ENCODE results near the gene ADORA1.

Gene ADORA1

GRCh38 chr1:203166192-203166940 lies 38.8 kb downstream of the ADORA1 start:
- TF ChIP-seq, protein P1, sequence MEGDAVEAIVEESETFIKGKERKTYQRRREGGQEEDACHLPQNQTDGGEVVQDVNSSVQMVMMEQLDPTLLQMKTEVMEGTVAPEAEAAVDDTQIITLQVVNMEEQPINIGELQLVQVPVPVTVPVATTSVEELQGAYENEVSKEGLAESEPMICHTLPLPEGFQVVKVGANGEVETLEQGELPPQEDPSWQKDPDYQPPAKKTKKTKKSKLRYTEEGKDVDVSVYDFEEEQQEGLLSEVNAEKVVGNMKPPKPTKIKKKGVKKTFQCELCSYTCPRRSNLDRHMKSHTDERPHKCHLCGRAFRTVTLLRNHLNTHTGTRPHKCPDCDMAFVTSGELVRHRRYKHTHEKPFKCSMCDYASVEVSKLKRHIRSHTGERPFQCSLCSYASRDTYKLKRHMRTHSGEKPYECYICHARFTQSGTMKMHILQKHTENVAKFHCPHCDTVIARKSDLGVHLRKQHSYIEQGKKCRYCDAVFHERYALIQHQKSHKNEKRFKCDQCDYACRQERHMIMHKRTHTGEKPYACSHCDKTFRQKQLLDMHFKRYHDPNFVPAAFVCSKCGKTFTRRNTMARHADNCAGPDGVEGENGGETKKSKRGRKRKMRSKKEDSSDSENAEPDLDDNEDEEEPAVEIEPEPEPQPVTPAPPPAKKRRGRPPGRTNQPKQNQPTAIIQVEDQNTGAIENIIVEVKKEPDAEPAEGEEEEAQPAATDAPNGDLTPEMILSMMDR (IDR thresholded peaks at IDR 0.05; ENCODE audit: insufficient read depth, missing control alignments): no peak
- FAIRE-seq (no peak), DNase-seq (ENCODE audit: insufficient read length, low spot score) (no peak)

GRCh38 chr1:203167026-203167912 lies 39.7 kb downstream of the ADORA1 start:
- DNase-seq (ENCODE audit: insufficient read length, low spot score): no peak
- no peak for FAIRE-seq
- TF ChIP-seq, protein P1 (IDR thresholded peaks at IDR 0.05; ENCODE audit: insufficient read depth, missing control alignments): no peak

GRCh38 chr1:203167913-203168200 lies 40.3 kb downstream of the ADORA1 start:
- DNase-seq (ENCODE audit: insufficient read length, low spot score) (no peak), FAIRE-seq (no peak)
- TF ChIP-seq, protein P1 (IDR thresholded peaks at IDR 0.05; ENCODE audit: insufficient read depth, missing control alignments): no peak

DNA sequence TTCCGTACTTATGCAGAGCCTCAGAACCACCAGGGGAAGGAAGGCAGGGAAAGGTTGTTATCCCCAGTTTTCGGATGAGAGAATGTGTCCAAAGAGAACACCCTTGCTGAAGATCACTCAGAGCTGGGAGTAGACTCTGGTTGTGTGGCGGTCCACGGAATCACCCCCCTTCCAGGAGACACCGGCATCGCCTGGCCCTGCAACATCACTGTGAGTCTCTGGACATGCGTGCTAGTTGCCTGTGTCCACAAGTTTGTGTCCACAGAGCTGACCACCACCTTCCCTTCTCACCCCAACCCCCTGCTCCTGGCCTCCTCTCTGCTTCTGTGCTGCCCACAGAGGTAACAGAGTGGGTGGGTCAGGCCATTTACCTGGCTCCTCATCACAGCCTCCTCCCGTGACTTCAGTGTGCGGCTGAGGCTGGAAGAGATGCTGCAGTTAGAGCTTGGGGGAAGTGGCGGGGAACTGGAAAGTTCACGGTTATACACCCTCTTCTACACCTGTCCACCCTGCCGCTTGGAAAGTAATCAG lies 40.8 kb downstream of the ADORA1 start:
- DNase-seq (ENCODE audit: insufficient read length, low spot score): no peak

GRCh38 chr1:203168991-203169390 lies 41.5 kb downstream of the ADORA1 start:
- FAIRE-seq: no peak
- TF ChIP-seq, protein P1 (IDR thresholded peaks at IDR 0.05; ENCODE audit: insufficient read depth, missing control alignments): no peak
- no peak for DNase-seq (ENCODE audit: insufficient read length, low spot score)

More for the DNA sequence above, 40.8 kb downstream of the ADORA1 start:
- FAIRE-seq: no peak
- TF ChIP-seq, protein P1 (IDR thresholded peaks at IDR 0.05; ENCODE audit: insufficient read depth, missing control alignments): no peak

- DNase-seq (ENCODE audit: insufficient read length, low spot score) (no peak), FAIRE-seq (no peak)
- TF ChIP-seq, protein P1 (IDR thresholded peaks at IDR 0.05; ENCODE audit: insufficient read depth, missing control alignments): no peak
Measured at GRCh38 chr1:203169770-203170520, 42.4 kb downstream of the ADORA1 start.
